DOHH2 (cell line): ENCODE measurements around the gene ALCAM.

ENCODE experiments used
- CTCF ChIP-seq: fragments of 200-600 bp; sonication (generic); IDR thresholded peaks from one replicate; pipeline ENCODE4 v1.5.1; 2014; ENCODE audit warnings: antibody characterized with exemption, mild to moderate bottlenecking, low read depth, low read length; ENCODE audit not compliant: poor library complexity, severe bottlenecking
- EZH2phosphoT487 ChIP-seq: fragments of 200-600 bp; sonication (generic); IDR thresholded peaks from 2 replicates; pipeline ENCODE4 v1.6.1; 2017; ENCODE audit warnings: borderline replicate concordance, mild to moderate bottlenecking, antibody characterized with exemption, low read length, moderate library complexity, mixed read lengths

GRCh38 chr3:105356988-105357387 is 9.7 kb upstream of the ALCAM start:
- TF ChIP-seq CTCF (no peak), EZH2phosphoT487 (no peak)
